AG04449 (cell line): ENCODE measurements around the gene JPH3.

Experiments
- CTCF ChIA-PET: fragments of 350-600 bp; formaldehyde crosslinking; extraction: SDS; loops from one replicate; lab custom pipeline; 2021; ENCODE audit warnings: antibody characterized with exemption; lab: Yijun Ruan, JAX
- POLR2A ChIA-PET: fragments of 400-600, 350-600 bp; formaldehyde crosslinking; extraction: SDS; loops from one replicate; lab custom pipeline; 2020; ENCODE audit warnings: antibody characterized with exemption, inconsistent platforms; lab: Yijun Ruan, JAX
- DNase-seq: peaks from one replicate; pipeline ENCODE4 v3.0.0-alpha.2; 2010; ENCODE audit warnings: low read depth, low spot score
- H3K4me3 ChIP-seq: 2 replicates; pipeline ENCODE4 v1.5.1; 2011; ENCODE audit warnings: low read depth, mild to moderate bottlenecking, control low read depth, low read length
- TF ChIP-seq, protein P1 (sequence below): IDR thresholded peaks from one replicate; pipeline ENCODE4 v1.5.1; 2011; ENCODE audit warnings: mild to moderate bottlenecking, moderate library complexity, low read length, control low read depth, inconsistent platforms; ENCODE audit not compliant: insufficient read depth; ENCODE audit errors: missing control alignments

Gene JPH3

DNA sequence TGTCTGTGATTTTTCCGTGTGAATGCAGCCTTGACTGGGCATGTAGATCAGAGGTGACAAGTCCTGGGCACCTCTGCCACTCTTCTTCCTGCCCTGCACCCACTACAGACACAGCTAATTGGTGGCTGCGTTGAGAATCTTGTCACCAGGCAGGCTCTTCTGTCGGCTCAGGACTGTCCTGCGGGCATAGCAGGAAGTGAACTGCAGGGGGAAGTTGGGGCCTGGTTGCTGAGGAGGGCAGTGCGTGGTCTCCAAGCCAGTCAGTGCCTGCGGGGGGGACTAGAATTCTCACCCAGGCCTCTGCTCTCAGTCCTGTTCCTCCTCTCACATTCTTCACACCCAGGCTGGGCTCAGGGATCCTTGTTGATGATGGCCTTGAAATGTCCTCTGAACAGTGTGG, 50.5 kb downstream of the JPH3 start:
- ChIA-PET POLR2A (no interaction called here), CTCF (interaction anchor here (1.0 to 4.1 kb wide), 2 partner anchors 16 to 18 kb away, joined by 3 to 23 read pairs; no protein-coding TSS in a partner anchor)
- no peak overlapping the region for H3K4me3 ChIP-seq
- TF ChIP-seq, protein P1, sequence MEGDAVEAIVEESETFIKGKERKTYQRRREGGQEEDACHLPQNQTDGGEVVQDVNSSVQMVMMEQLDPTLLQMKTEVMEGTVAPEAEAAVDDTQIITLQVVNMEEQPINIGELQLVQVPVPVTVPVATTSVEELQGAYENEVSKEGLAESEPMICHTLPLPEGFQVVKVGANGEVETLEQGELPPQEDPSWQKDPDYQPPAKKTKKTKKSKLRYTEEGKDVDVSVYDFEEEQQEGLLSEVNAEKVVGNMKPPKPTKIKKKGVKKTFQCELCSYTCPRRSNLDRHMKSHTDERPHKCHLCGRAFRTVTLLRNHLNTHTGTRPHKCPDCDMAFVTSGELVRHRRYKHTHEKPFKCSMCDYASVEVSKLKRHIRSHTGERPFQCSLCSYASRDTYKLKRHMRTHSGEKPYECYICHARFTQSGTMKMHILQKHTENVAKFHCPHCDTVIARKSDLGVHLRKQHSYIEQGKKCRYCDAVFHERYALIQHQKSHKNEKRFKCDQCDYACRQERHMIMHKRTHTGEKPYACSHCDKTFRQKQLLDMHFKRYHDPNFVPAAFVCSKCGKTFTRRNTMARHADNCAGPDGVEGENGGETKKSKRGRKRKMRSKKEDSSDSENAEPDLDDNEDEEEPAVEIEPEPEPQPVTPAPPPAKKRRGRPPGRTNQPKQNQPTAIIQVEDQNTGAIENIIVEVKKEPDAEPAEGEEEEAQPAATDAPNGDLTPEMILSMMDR: no peak
- no peak for DNase-seq

DNA sequence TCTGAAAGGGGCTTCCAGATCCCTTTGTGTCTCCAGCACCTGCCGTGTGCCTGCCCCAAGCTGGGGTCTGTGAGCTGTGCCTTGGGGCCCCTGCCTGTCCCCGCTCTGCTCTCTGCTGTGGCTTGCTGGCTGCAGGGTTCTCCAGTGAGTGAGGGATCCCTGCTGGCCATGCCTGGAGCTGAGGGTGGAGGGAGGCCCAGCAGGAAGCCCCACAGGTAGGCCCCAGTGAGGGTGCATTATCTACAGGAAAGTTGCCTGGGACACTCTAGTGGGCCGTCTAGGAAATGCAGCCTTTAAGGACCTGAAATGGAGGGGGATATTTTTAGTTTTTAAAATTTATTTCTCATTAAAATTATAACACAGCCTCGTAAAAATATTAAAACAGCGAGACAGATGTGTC, 50.9 kb downstream of the JPH3 start:
- ChIA-PET POLR2A (no interaction called here), CTCF (interaction anchor here (1.0 to 4.1 kb wide), 2 partner anchors 17 to 19 kb away, joined by 3 to 23 read pairs; no protein-coding TSS in a partner anchor)
- no peak for DNase-seq
- TF ChIP-seq, protein P1: peak; percentile 35
- no peak overlapping the region for H3K4me3 ChIP-seq

DNA sequence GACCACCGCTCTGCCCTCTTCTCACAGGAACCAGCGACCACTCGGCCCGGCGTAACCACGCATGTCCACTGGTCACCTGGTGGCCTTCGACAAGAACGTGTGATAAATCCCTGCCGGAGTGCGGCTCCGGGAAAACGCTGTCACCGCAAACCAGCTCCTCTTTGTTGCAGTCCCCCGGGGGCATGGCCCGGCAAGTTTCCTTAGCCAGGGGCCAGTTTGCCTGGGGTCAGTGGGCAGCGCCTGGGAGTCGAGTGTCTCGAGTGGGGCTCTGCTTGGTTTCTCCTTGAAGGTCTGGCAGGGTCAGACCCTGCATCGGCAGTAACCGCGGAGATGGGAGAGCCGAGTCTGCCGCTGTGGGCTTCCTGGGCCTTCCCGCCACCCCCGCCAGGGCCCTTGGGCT, 52.5 kb downstream of the JPH3 start:
- ChIA-PET POLR2A (no interaction called here), CTCF (interaction anchor here (0.7 to 1.0 kb wide), 3 partner anchors 18 to 143 kb away, joined by 3 read pairs; no protein-coding TSS in a partner anchor)
- TF ChIP-seq, protein P1: no peak
- H3K4me3 ChIP-seq: no peak overlapping the region
- no peak for DNase-seq

DNA sequence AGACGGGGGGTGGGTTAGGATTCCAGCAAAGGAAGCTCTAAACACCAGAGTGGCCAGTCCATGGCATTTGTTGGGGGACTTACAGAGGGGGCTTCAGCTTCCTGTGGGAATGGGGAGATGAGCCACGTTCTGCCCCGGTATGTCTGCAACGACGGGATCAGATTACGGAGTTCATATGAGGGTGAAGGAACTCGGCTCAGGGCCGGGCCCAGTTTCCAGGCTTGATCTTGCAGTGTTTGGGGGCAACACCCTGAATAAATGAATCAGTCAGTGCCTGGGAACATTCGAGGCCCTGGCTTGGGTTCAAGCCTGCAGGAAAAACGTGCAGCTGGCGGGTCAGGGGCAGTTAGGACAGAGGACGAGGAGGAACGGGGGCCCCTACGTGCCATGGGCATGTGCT, 54.0 kb downstream of the JPH3 start:
- ChIA-PET CTCF (interaction anchor here (0.8 to 0.9 kb wide), 2 partner anchors 20 to 68 kb away, joined by 3 to 4 read pairs; no protein-coding TSS in a partner anchor), POLR2A (no interaction called here)
- DNase-seq: no peak
- H3K4me3 ChIP-seq: no peak overlapping the region
- TF ChIP-seq, protein P1: no peak

DNA sequence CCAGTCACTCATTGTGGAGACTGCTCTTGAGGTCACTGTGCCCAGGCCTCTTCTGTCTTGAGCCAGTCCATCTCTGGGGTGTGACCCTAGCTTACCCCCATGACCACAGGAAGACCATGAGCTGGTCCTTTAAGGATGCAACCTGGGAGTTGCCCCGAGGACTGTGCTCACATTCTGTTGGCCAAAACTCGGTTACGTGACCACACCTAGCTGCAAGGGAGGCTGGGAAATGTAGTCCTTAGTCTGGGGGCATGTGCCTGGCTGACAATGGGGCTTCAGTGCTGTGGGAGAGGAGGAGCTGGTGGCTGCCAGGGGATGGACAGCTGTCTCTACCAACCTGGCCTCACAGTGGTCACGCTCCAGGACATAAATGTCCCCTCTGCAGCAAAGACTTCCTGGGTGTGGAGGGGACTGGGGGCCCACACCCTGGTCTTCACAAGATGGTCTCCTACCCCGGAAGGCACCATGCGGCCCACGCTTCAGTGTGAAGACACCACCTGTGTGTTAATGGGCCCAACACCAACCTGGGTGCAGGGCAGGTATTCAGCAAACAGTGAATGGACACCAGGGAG, 55.4 kb downstream of the JPH3 start:
- POLR2A ChIA-PET: no interaction called here
- TF ChIP-seq, protein P1: no peak
- H3K4me3 ChIP-seq: no peak overlapping the region
- CTCF ChIA-PET: interaction anchor here (0.7 to 1.4 kb wide), 2 partner anchors 111 to 241 kb away, joined by 3 read pairs; no protein-coding TSS in a partner anchor
- no peak for DNase-seq

DNA sequence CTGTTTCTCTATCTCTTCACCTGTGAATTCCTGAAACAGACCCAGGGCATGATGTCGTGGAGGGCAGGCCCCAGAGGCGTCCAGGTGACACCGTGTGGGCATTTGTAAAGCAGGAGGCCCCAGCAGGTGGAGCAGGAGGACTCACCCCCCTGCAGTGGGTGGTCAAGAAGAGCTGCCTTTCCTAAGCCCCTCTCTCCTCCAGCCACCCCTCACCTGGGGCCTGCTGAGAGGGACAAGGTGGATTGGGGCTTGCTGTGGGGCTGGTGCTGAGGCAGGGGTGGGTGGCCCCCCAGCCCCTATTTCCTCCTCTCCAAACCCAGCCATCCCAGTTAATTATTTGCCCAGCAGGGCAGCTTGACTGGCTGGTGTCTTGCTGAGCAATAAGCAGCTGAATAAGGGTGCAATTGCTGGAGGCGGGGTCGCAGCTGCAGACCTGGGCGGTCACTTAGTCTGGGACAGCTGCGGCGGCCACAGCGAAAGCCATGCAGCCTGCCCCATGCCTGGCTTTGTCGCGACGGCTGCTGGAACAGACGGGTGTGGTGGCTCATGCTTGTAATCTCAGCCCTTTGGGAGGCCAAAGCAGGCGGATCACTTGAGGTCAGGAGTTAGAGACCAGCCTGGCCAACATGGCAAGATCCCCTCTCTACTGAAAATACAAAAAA, 56.4 kb downstream of the JPH3 start:
- ChIA-PET POLR2A (no interaction called here), CTCF (interaction anchor here (1.0 to 1.6 kb wide), 3 partner anchors 24 to 242 kb away, joined by 3 to 4 read pairs (median 3); no protein-coding TSS in a partner anchor)
- no peak overlapping the region for H3K4me3 ChIP-seq
- DNase-seq: no peak
- TF ChIP-seq, protein P1: no peak
